Measurements from ENCODE around the gene ITGB6.
"Not testable (repeated sequence)": the region's sequence is repeated elsewhere in the genome, so short reads cannot be mapped to it uniquely, and the experiment has no call there.

ITGB6 gene

GRCh38 chr2:160141419-160141818 lies 58.7 kb downstream of the ITGB6 start:
- DNase-seq (ENCODE audit: low spot score) = no peak
- no peak for FAIRE-seq

GRCh38 chr2:160140471-160140870 lies 59.6 kb downstream of the ITGB6 start:
- FAIRE-seq (no peak), DNase-seq (ENCODE audit: low spot score) (no peak)

DNA sequence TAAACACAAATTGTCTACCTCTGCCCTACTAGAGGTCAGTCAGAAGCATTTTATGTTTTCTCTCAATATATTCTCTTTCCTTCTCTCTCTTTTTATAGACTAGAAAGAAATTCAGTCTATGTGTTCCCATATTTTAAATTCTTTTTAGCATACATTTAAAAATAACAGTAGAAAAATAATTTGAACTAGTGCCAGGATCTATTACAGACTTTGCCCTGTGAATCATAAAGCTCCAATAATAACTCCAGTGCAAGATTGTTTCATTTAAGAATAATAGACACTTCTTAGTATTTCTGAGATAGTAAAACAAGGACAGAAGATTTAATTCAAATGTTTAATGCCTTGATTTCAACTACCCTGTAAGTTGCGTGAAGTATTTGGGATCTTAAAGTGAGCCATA lies 60.1 kb downstream of the ITGB6 start:
- DNase-seq (ENCODE audit: low spot score) (no peak), FAIRE-seq (no peak)

GRCh38 chr2:160139350-160139749 lies 60.7 kb downstream of the ITGB6 start:
- no peak for DNase-seq (ENCODE audit: low spot score)

DNA sequence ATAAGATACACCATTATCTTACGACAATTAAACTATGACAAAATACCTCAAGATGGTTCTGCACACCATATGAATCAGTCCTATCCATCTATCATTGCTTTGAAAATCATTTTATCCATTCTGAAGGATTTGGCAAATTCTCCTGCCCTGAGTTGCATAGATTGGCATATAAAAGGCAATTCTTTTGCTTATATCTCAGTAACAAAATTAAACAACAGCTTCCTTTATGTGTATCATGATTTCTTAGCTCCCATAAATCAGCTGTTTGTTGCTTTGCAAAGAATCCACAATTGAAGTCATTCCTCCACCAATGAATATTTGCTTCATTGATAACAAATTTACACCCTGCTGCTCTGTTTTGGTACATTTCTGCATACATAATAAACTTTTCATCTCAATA lies 61.7 kb downstream of the ITGB6 start:
- no peak for FAIRE-seq

More at GRCh38 chr2:160139350-160139749, 60.7 kb downstream of the ITGB6 start:
- no peak for FAIRE-seq

DNA sequence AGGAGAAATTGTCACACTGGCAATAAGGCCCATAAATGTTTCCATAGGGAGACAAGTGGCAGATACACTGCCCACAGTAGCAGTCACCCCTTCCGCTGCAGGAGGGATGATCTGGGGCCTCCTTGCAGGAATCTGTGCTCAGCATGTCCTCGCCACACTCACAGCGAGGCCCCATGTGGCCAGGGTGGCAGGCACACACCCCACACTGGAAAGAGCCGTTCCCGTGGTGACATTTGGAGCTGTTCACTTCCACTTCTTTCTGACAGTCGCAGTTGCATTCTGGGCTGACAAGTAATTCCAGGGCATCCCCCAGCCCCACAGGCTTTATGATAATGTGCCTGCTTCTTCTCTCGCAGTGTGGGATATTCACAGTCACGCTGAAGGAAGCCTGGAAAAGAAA lies 62.6 kb downstream of the ITGB6 start:
- FAIRE-seq (no peak), DNase-seq (ENCODE audit: low spot score) (no peak)

More for the DNA sequence above, 61.7 kb downstream of the ITGB6 start:
- no peak for DNase-seq (ENCODE audit: low spot score)

GRCh38 chr2:160132761-160133160 lies 67.3 kb downstream of the ITGB6 start:
- peak; percentile 22 for FAIRE-seq
- DNase-seq (ENCODE audit: low spot score) = no peak

DNA sequence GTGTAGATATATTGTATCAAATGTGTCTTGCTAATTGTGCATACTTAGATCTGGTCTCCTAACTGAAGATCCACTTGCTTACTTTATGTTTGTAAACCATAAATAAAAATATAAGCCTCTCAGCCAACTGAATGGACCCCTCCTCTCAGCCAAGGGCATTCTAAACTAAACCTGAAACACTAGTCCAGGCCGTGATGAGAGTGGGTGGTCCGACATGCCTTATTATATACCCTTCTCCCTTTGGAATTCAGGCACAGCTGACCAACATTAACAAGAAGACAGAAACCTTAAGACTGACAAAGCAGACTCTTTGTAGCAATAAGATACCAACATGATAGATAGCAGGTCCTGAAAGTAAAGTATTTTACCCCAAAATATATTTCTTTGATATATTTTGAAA lies 73.3 kb downstream of the ITGB6 start:
- no peak for FAIRE-seq
- no peak for DNase-seq (ENCODE audit: low spot score)

DNA sequence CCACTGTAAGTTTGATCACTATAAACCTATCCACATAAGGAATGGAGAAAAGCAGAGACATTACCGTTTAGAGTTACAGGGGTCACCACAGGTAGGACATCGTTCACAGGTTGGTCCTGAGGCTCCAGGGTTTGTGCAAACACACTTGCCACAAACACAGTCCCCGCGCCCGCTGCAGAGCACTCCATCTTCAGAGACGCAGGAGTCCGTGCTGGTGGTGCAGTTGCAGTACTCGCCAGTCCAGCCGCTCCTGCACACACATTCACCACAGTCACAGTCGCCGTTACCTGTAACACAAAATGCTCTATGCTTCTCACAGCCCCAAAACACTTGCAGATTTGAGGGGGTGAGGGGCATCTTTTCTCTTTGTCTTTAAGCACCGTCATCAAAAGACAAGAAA lies 73.8 kb downstream of the ITGB6 start:
- DNase-seq (ENCODE audit: low spot score) (no peak), FAIRE-seq (no peak)

DNA sequence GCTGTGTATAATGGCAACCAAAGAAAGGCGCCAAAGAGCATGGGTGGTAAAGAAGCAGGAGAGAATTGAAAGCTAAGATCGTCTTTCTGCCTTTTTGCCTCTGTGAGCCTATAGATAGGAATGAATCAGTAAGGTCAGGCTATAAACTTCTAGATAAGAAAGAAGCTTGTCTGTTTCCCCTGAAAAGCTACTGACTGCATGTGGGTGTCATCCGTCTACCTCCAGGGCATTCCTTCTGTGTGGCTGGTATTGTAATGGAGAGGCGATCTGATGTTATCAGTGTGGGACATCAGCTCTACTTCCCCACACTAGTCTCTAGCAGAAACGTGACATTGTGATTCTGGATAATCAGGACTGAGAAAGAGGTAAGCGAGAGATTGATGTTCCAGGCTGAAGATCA lies 74.2 kb downstream of the ITGB6 start:
- no peak for DNase-seq (ENCODE audit: low spot score)
- no peak for FAIRE-seq

- DNase-seq (ENCODE audit: low spot score) (no peak), FAIRE-seq (no peak)
Observed at GRCh38 chr2:160125366-160125765, 74.7 kb downstream of the ITGB6 start.

DNA sequence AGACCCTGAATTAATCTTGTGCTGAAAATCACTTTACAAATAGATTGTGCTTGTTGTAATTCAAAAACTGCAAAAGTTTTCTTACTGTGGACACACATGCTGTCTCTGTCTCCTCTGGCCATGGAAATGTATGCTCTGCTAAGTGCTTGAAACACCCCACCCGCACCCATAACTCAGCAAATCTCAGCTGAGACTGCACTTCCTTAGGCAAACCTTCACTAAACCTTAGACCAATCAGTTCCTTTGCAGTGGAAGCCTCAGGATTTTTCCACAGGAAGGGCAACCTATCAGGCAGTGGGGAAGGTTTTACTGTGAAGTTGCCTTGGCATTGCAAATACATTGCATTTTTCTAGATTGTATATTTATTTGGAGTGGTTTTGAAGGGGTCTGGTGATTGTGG lies 75.5 kb downstream of the ITGB6 start:
- no peak for FAIRE-seq
- no peak for DNase-seq (ENCODE audit: low spot score)

GRCh38 chr2:160114721-160115120 lies 85.4 kb downstream of the ITGB6 start:
- not testable (repeated sequence) for DNase-seq (ENCODE audit: low spot score); FAIRE-seq

DNA sequence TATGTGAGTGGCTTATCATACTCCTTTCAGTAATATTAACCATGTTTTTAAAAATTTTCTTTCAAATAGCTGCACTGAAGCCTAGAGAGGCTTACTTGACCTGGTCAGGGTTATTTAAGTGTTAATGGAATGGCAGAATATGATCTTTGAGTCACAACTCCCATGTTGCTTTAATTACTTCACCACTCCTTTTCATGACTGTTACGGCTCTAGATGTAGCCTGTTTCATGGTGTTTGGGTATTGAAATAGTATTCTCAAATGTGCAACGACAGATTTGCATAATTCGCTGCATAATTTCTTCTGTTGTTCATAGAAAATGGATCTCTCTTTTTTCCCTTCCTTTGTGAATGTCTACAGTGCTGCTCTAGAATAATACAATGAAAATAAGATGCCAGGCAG lies 86.1 kb downstream of the ITGB6 start:
- FAIRE-seq = no peak

DNA sequence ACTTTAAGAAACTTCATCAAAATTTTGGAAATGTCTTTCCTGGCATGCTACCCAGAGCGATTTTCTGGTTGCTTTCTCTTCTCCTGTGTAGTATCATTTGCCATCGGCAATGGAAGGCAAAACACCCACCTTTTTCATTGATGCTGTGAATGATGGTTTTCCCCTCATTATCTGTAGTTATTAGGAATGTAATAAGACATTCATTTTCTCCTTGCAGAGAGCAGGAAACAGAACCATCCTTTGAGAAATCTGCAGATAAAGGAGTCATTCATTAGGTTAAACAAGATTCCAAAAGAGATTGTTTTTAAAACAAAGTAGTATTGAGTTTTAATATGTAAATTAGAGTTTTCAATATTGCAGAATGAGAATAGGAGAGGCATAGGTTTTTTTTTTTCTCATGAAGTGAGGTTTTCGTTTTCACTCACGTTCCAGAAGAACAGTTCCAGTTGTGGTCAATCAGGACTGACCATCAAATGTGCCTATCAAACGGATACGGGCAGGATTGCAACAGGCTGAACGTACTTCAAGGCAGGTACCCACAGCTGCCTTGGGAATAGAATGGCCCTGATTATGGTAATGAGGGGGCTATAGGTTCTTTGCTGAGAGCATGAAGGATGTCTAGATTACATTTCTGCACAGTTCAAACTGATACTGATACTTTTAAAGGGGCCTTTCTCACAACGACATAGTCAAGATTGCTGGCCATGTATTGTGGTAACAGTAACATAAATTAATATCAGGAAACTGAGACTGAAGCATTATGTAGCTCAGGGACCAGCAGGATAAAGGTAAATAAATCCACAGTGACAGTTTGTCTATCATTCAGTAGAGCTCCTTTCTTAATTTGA lies 87.9 kb downstream of the ITGB6 start:
- no peak for DNase-seq (ENCODE audit: low spot score)
- FAIRE-seq = no peak

More for the DNA sequence above, 86.1 kb downstream of the ITGB6 start:
- DNase-seq (ENCODE audit: low spot score) = no peak

DNA sequence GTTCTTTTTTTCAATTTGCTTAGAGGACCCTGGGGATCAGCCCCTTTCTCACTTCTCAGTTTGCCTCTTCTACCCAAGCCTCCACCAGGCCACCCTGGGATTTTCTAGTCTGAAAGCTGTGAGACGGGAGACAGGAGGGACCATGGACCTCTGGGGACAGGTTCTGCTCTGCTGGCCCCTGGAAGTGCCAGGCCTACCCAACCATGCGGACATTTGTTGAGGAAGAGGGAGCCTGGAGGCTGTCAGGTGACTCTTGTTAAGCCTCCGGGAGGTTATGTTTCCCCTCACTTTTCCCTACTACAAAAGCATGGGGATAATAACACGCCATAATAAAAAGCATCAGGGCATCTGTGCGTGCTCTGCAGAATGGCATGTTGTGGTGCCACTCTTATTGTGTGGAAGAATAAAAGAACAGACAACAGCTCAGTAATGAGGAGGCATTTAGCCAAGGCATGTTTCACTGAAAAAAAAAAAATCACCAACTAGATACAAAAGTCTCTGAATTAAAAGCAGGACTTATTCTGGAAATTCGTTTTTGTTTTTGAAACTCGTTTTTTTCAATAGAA lies 89.3 kb downstream of the ITGB6 start:
- no peak for FAIRE-seq
- no peak for DNase-seq (ENCODE audit: low spot score)

GRCh38 chr2:160109939-160110673 lies 90.0 kb downstream of the ITGB6 start:
- FAIRE-seq = peak; percentile 88
- DNase-seq (ENCODE audit: low spot score) = peak; percentile 76

DNA sequence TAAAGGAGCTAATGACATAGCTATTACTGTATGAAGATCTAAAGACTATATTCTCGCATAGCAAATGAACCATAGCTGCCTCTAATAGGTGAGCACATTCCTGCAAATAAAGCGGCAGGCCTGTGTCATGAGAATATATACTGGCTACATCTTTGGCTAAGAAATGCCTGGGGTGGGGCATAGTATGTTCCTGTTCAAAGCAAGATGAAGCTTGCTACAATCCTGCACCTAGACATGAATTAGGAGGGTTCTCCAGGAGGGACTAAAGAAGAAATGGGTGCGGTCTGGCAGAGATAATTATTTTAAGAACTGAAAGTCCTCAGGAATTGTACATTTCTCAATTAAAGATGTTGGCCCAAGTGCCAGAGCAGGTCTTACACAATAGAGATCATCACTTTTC lies 90.8 kb downstream of the ITGB6 start:
- FAIRE-seq (no peak), DNase-seq (ENCODE audit: low spot score) (no peak)

- no peak for DNase-seq (ENCODE audit: low spot score)
- no peak for FAIRE-seq
Observed at GRCh38 chr2:160108646-160109045, 91.4 kb downstream of the ITGB6 start.

DNA sequence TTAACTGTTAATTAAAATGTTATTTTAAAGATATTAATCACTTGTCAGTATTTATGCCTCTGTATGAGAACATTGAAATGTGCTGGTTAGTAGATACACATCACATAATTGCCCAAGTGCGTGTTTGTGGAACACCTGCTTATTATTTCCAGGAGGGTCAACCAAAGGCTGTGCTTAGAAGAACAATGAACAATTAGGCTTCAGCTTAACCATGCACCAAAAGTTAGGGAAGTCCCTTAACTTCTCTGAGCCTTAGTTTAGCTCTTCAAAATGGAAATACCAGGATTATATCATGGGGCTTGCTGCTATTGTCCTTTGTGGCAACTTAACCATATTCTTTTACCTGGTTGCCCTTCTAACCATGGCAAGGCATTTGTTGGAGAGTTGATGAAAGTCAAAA lies 94.7 kb downstream of the ITGB6 start:
- no peak for DNase-seq (ENCODE audit: low spot score)
- FAIRE-seq = no peak

GRCh38 chr2:160104115-160104514 lies 96.0 kb downstream of the ITGB6 start:
- DNase-seq (ENCODE audit: low spot score) = no peak
- FAIRE-seq = no peak

DNA sequence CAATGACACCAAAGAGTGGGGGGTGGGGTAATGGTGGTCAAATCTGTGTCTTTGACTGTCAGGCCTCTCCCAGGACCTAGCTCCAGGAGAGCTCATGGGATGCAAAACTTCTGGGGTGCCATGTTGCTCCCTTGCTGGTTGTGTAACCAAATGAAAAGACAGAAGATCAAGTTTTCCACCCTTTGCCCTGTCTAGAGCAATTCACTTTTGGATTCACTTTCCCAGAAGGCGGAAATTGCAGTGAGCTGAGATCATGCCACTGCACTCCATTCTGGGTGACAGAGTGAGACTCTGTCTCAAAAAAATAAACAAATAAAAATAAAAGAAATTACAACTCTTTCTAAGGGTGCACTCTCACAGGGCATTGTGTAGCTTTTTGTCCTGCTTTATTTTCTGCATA lies 102.7 kb downstream of the ITGB6 start:
- no peak for DNase-seq (ENCODE audit: low spot score)
- FAIRE-seq = no peak

Data from RCC 7860 (cell line).